HEK293 (cell line): ENCODE results near the gene SLC8A1.

Experiments used
- CTCF ChIA-PET: fragments of 350-600 bp; formaldehyde crosslinking; extraction: SDS; loops from one replicate; lab custom pipeline; 2021; ENCODE audit warnings: antibody characterized with exemption; lab: Yijun Ruan, JAX
- POLR2A ChIA-PET: fragments of 300-600 bp; formaldehyde crosslinking; extraction: SDS; loops from one replicate; lab custom pipeline; 2020; ENCODE audit warnings: antibody characterized with exemption, inconsistent platforms; lab: Yijun Ruan, JAX
- H3K27ac ChIP-seq: fragments of 200-500 bp; sonication (Bioruptor generic); 2 replicates; pipeline ENCODE4 v1.5.1; 2014; ENCODE audit warnings: low read depth, low read length, control low read depth, inconsistent platforms; ENCODE audit errors: extremely low read depth
- H3K36me3 ChIP-seq, 2 experiments: fragments of 200-500 bp in 1 of 2; sonication (Bioruptor generic) in 1 of 2; 1 replicate in 1 of 2; 2 replicates in 1 of 2; pipeline ENCODE4 v1.5.1; 2014 to 2017; ENCODE audit warnings: inconsistent platforms in 2 of 2, low read length in 2 of 2; ENCODE audit not compliant: control insufficient read depth in 2 of 2, insufficient read depth in 1 of 2
- H3K4me1 ChIP-seq: fragments of 200-500 bp; sonication (Bioruptor generic); 2 replicates; pipeline ENCODE4 v1.5.1; 2014; ENCODE audit warnings: mild to moderate bottlenecking, low read length, inconsistent platforms; ENCODE audit not compliant: control insufficient read depth, insufficient read depth
- H3K4me3 ChIP-seq: 2 replicates; pipeline ENCODE4 v1.5.1; 2011; ENCODE audit warnings: low read depth, mild to moderate bottlenecking, control low read depth, low read length, moderate library complexity
- H3K9me3 ChIP-seq: fragments of 200-500 bp; sonication (Bioruptor generic); 2 replicates; pipeline ENCODE4 v1.5.1; 2014; ENCODE audit warnings: low read depth, low read length, inconsistent platforms; ENCODE audit not compliant: control insufficient read depth, insufficient read depth
- EGR2 ChIP-seq: fragments of 450-650 bp; formaldehyde crosslinking; IDR thresholded peaks from 2 replicates; pipeline ENCODE4 v1.5.1; 2016; ENCODE audit warnings: low read depth, missing biosample characterization, missing genetic modification characterization
- HIC1 ChIP-seq: fragments of 450-650 bp; formaldehyde crosslinking; IDR thresholded peaks from 2 replicates; pipeline ENCODE4 v1.5.1; 2016; ENCODE audit warnings: missing biosample characterization, missing genetic modification characterization
- HOXA7 ChIP-seq: sonication (generic); formaldehyde crosslinking; IDR thresholded peaks from 2 replicates; pipeline ENCODE4 v1.8.1; 2022; ENCODE audit warnings: missing genetic modification reagents, borderline replicate concordance
- HOXD13 ChIP-seq: sonication (generic); formaldehyde crosslinking; IDR thresholded peaks from 2 replicates; pipeline ENCODE4 v1.8.0; 2022; ENCODE audit warnings: missing genetic modification reagents, borderline replicate concordance
- KLF17 ChIP-seq: fragments of 450-650 bp; formaldehyde crosslinking; IDR thresholded peaks from 2 replicates; pipeline ENCODE4 v1.5.1; 2016; ENCODE audit warnings: missing biosample characterization, missing genetic modification characterization
- KLF9 ChIP-seq: fragments of 450-650 bp; formaldehyde crosslinking; IDR thresholded peaks from 2 replicates; pipeline ENCODE4 v1.5.1; 2016; ENCODE audit warnings: missing biosample characterization, missing genetic modification characterization, low read depth
- MZF1 ChIP-seq: fragments of 450-650 bp; formaldehyde crosslinking; IDR thresholded peaks from 2 replicates; pipeline ENCODE4 v1.5.1; 2017; ENCODE audit warnings: missing biosample characterization, missing genetic modification characterization, borderline replicate concordance
- SALL2 ChIP-seq: fragments of 450-650 bp; formaldehyde crosslinking; IDR thresholded peaks from 2 replicates; pipeline ENCODE4 v1.5.0; 2017; ENCODE audit warnings: missing biosample characterization, mild to moderate bottlenecking, missing genetic modification characterization, borderline replicate concordance
- SCRT2 ChIP-seq: fragments of 450-650 bp; formaldehyde crosslinking; IDR thresholded peaks from 2 replicates; pipeline ENCODE4 v1.5.1; 2016; ENCODE audit warnings: missing biosample characterization, missing genetic modification characterization
- YY1 ChIP-seq: fragments of 450-650 bp; formaldehyde crosslinking; IDR thresholded peaks from 2 replicates; pipeline ENCODE4 v1.5.1; 2018; ENCODE audit warnings: missing biosample characterization, missing genetic modification characterization
- YY2 ChIP-seq: fragments of 450-650 bp; formaldehyde crosslinking; IDR thresholded peaks from 2 replicates; pipeline ENCODE4 v1.5.1; 2016; ENCODE audit warnings: missing biosample characterization, missing genetic modification characterization
- ZEB2 ChIP-seq: fragments of 450-650 bp; formaldehyde crosslinking; IDR thresholded peaks from 2 replicates; pipeline ENCODE4 v1.5.1; 2016; ENCODE audit warnings: missing biosample characterization, missing genetic modification characterization
- ZIC2 ChIP-seq: fragments of 450-650 bp; formaldehyde crosslinking; IDR thresholded peaks from 2 replicates; pipeline ENCODE4 v1.5.1; 2016; ENCODE audit warnings: missing biosample characterization, missing genetic modification characterization
- ZNF133 ChIP-seq: fragments of 450-650 bp; formaldehyde crosslinking; IDR thresholded peaks from 2 replicates; pipeline ENCODE4 v1.5.1; 2016; ENCODE audit warnings: missing biosample characterization, missing genetic modification characterization
- ZNF155 ChIP-seq: fragments of 450-650 bp; formaldehyde crosslinking; IDR thresholded peaks from 2 replicates; pipeline ENCODE4 v1.5.1; 2016; ENCODE audit warnings: missing biosample characterization, missing genetic modification characterization
- ZNF202 ChIP-seq: fragments of 450-650 bp; formaldehyde crosslinking; IDR thresholded peaks from 2 replicates; pipeline ENCODE4 v1.5.1; 2016; ENCODE audit warnings: missing biosample characterization, missing genetic modification characterization, borderline replicate concordance
- ZNF223 ChIP-seq: fragments of 450-650 bp; formaldehyde crosslinking; IDR thresholded peaks from 2 replicates; pipeline ENCODE4 v1.5.1; 2016; ENCODE audit warnings: missing biosample characterization, missing genetic modification characterization
- ZNF26 ChIP-seq: fragments of 450-650 bp; formaldehyde crosslinking; IDR thresholded peaks from 2 replicates; pipeline ENCODE4 v1.5.1; 2016; ENCODE audit warnings: missing biosample characterization, missing genetic modification characterization
- ZNF423 ChIP-seq: fragments of 450-650 bp; formaldehyde crosslinking; IDR thresholded peaks from 2 replicates; pipeline ENCODE4 v1.5.1; 2016; ENCODE audit warnings: missing biosample characterization, missing genetic modification characterization
- ZNF48 ChIP-seq: fragments of 450-650 bp; formaldehyde crosslinking; IDR thresholded peaks from 2 replicates; pipeline ENCODE4 v1.5.1; 2016; ENCODE audit warnings: missing biosample characterization, missing genetic modification characterization
- ZNF561 ChIP-seq: fragments of 450-650 bp; IDR thresholded peaks from 2 replicates; pipeline ENCODE4 v1.5.1; 2018; ENCODE audit warnings: missing biosample characterization, missing genetic modification characterization, borderline replicate concordance
- ZNF571 ChIP-seq: fragments of 450-650 bp; formaldehyde crosslinking; IDR thresholded peaks from 2 replicates; pipeline ENCODE4 v1.5.0; 2017; ENCODE audit warnings: missing biosample characterization, missing genetic modification characterization
- ZNF623 ChIP-seq: fragments of 450-650 bp; formaldehyde crosslinking; IDR thresholded peaks from 2 replicates; pipeline ENCODE4 v1.5.1; 2016; ENCODE audit warnings: missing biosample characterization, missing genetic modification characterization
- ZNF747 ChIP-seq: fragments of 450-650 bp; formaldehyde crosslinking; IDR thresholded peaks from 2 replicates; pipeline ENCODE4 v1.5.1; 2016; ENCODE audit warnings: missing biosample characterization, missing genetic modification characterization
- ZNF792 ChIP-seq: fragments of 450-650 bp; formaldehyde crosslinking; IDR thresholded peaks from 2 replicates; pipeline ENCODE4 v1.5.1; 2016; ENCODE audit warnings: missing biosample characterization, missing genetic modification characterization
- ZNF830 ChIP-seq: fragments of 450-650 bp; IDR thresholded peaks from 2 replicates; pipeline ENCODE4 v1.5.0; 2018; ENCODE audit warnings: missing biosample characterization, missing genetic modification characterization, low read depth, mild to moderate bottlenecking, moderate library complexity
- ZSCAN16 ChIP-seq: fragments of 450-650 bp; formaldehyde crosslinking; IDR thresholded peaks from 2 replicates; pipeline ENCODE4 v1.5.1; 2016; ENCODE audit warnings: missing biosample characterization, missing genetic modification characterization
- ZSCAN23 ChIP-seq: fragments of 450-650 bp; formaldehyde crosslinking; IDR thresholded peaks from 2 replicates; pipeline ENCODE4 v1.5.1; 2016; ENCODE audit warnings: missing biosample characterization, missing genetic modification characterization
- ZXDB ChIP-seq: fragments of 450-650 bp; formaldehyde crosslinking; IDR thresholded peaks from 2 replicates; pipeline ENCODE4 v1.5.1; 2016; ENCODE audit warnings: missing biosample characterization, missing genetic modification characterization

Gene SLC8A1

GRCh38 chr2:40109381-40109780 lies 342.5 kb downstream of the SLC8A1 start:
- ChIA-PET POLR2A (no interaction called here), CTCF (no interaction called here)
- H3K4me3 ChIP-seq, result no peak overlapping the region
- H3K36me3 ChIP-seq, result no peaks in the 10 kb centered on the region
- no peak for TF ChIP-seq ZNF830 (tag by site-specific recombination)
- no peak for TF ChIP-seq ZNF792 (tag by site-specific recombination)
- no peak for TF ChIP-seq ZNF223 (tag by site-specific recombination)
- no peak for TF ChIP-seq ZXDB (tag by site-specific recombination)
- no peak for TF ChIP-seq MZF1 (tag by site-specific recombination)
- TF ChIP-seq EGR2 (tag by site-specific recombination), result no peak
- TF ChIP-seq ZNF155 (tag by site-specific recombination), result no peak
- TF ChIP-seq HOXD13 (CRISPR knock-in tag), result no peak
- TF ChIP-seq YY2 (tag by site-specific recombination), result no peak
- no peak for TF ChIP-seq ZSCAN16 (tag by site-specific recombination)
- no peak for TF ChIP-seq ZNF561
- no peak for TF ChIP-seq ZNF26 (tag by site-specific recombination)
- no peak for TF ChIP-seq ZNF423 (tag by site-specific recombination)
- TF ChIP-seq KLF9 (tag by site-specific recombination), result no peak
- TF ChIP-seq ZSCAN23, result no peak
- no peak for TF ChIP-seq ZNF623 (tag by site-specific recombination)
- no peak for TF ChIP-seq ZNF747
- no peak for TF ChIP-seq KLF17 (tag by site-specific recombination)
- TF ChIP-seq ZIC2, result no peak
- H3K4me1 ChIP-seq, result no peaks in the 10 kb centered on the region
- no peak overlapping the region for H3K27ac ChIP-seq
- H3K9me3 ChIP-seq, result no peaks in the 10 kb centered on the region

GRCh38 chr2:40108851-40109250 lies 343.0 kb downstream of the SLC8A1 start:
- no peak overlapping the region for H3K4me3 ChIP-seq
- no peaks in the 10 kb centered on the region for H3K9me3 ChIP-seq
- ChIA-PET POLR2A (no interaction called here), CTCF (no interaction called here)
- H3K36me3 ChIP-seq, result no peaks in the 10 kb centered on the region
- H3K27ac ChIP-seq, result no peak overlapping the region
- TF ChIP-seq ZXDB (tag by site-specific recombination), result no peak
- no peak for TF ChIP-seq SCRT2 (tag by site-specific recombination)
- TF ChIP-seq ZNF571, result no peak
- no peak for TF ChIP-seq ZNF48 (tag by site-specific recombination)
- no peak for TF ChIP-seq HIC1
- TF ChIP-seq ZNF202 (tag by site-specific recombination), result no peak
- TF ChIP-seq SALL2 (tag by site-specific recombination), result no peak
- TF ChIP-seq HOXA7 (CRISPR knock-in tag), result no peak
- TF ChIP-seq YY1, result no peak
- no peak for TF ChIP-seq ZEB2 (tag by site-specific recombination)
- TF ChIP-seq ZNF133 (tag by site-specific recombination), result no peak
- H3K4me1 ChIP-seq, result no peaks in the 10 kb centered on the region
